Ureter (tissue), 1 donor: Measurements from ENCODE around the gene PABPC5. TPM values are rescaled to one million over a fixed set of nuclear protein-coding genes. Genes with fewer than 3 reads are reported as not detected.

Experiments
- DNase-seq: peaks from one replicate; pipeline ENCODE4 v3.0.0-alpha.2; 2020; ENCODE audit warnings: low spot score
- total RNA-seq: library from RNA; stranded (reverse); gene quantifications from one replicate; pipeline ENCODE4 v1.2.4, GENCODE V29; 2023
- donor health status: DM: yes; HTN: yes; CAD: no.

PABPC5 gene
- 1.6 TPM for total RNA-seq

- DNase-seq = peak; percentile 70
These were observed at the start of gene PABPC5 for GRCh38 chrX:91434351-91435168. Gene PABPC5, plus strand, starts transcription at chrX:91434839. Its CDS starts 739 bp downstream, at chrX:91435578.

GRCh38 chrX:91389026-91389425 is 45.6 kb upstream of the PABPC5 start:
- no peak for DNase-seq

GRCh38 chrX:91414713-91415112 is 19.9 kb upstream of the PABPC5 start:
- no peak for DNase-seq

GRCh38 chrX:91435395-91435794 is 756 bp downstream of the PABPC5 start:
- DNase-seq = no peak
